ENCODE results near the gene SLCO2A1. TPM values are rescaled to one million over a fixed set of nuclear protein-coding genes. Genes with fewer than 3 reads are reported as not detected.

The SLCO2A1 gene
- total RNA-seq, result under 0.01 TPM in 2 replicates

GRCh38 chr3:134029734-134030378 is at the start of gene SLCO2A1:
Gene SLCO2A1, minus strand, starts transcription at chr3:134029925. Its CDS starts 123 bp downstream, at chr3:134029802.

GRCh38 chr3:133895208-133896001 is 134.3 kb downstream of the SLCO2A1 start, which contains the start of gene RAB6B:
Gene RAB6B, minus strand, starts transcription at chr3:133895882. Its CDS starts 416 bp downstream, at chr3:133895466.

Other genes starting within 250 kb of the SLCO2A1 start
- gene SRPRB, start 224.1 kb downstream of the SLCO2A1 start, total RNA-seq, result 96.7 and 158 TPM in 2 replicates
- under 0.01 and 0.64 TPM in 2 replicates for gene RAB6B, start 134.0 kb downstream of the SLCO2A1 start, total RNA-seq
- 92.6 and 108 TPM in 2 replicates for gene RYK, start 220.9 kb upstream of the SLCO2A1 start, total RNA-seq

All from nasal cavity respiratory epithelium epithelial cell of viscerocranial mucosa (primary cell).